Measurements from ENCODE around the gene SLC12A9.
"Not testable (repeated sequence)": the region's sequence is repeated elsewhere in the genome, so short reads cannot be mapped to it uniquely, and the experiment has no call there.

Gene SLC12A9

GRCh38 chr7:100825215-100825671, 27.3 kb upstream of the SLC12A9 start:
- no peak for DNase-seq (ENCODE audit: low read depth, low spot score)

- no peak for DNase-seq (ENCODE audit: low read depth, low spot score)
Measured at GRCh38 chr7:100825751-100826513, 26.6 kb upstream of the SLC12A9 start.

- no peak for DNase-seq (ENCODE audit: low read depth, low spot score)
Measured at GRCh38 chr7:100826514-100827329, 25.8 kb upstream of the SLC12A9 start.

- DNase-seq (ENCODE audit: low read depth, low spot score): peak; percentile 42
Measured at GRCh38 chr7:100827330-100828226, 24.9 kb upstream of the SLC12A9 start, which contains the start of gene EPHB4. TSS of gene EPHB4 (minus strand) at chr7:100827523. CDS start at chr7:100827030, 493 bp downstream.

- DNase-seq (ENCODE audit: low read depth, low spot score): no peak
Measured at GRCh38 chr7:100829150-100829716, 23.3 kb upstream of the SLC12A9 start.

- DNase-seq (ENCODE audit: low read depth, low spot score): no peak
Measured at GRCh38 chr7:100830396-100830795, 22.1 kb upstream of the SLC12A9 start.

GRCh38 chr7:100832281-100832633, 20.3 kb upstream of the SLC12A9 start:
- DNase-seq (ENCODE audit: low read depth, low spot score): no peak

GRCh38 chr7:100835903-100836811, 16.4 kb upstream of the SLC12A9 start:
- no peak for DNase-seq (ENCODE audit: low read depth, low spot score)

- no peak for DNase-seq (ENCODE audit: low read depth, low spot score)
Measured at GRCh38 chr7:100836812-100837098, 15.8 kb upstream of the SLC12A9 start.

- peak; percentile 79 for DNase-seq (ENCODE audit: low read depth, low spot score)
Measured at GRCh38 chr7:100837099-100837836, 15.2 kb upstream of the SLC12A9 start.

- no peak for DNase-seq (ENCODE audit: low read depth, low spot score)
Measured at GRCh38 chr7:100839361-100839760, 13.2 kb upstream of the SLC12A9 start.

GRCh38 chr7:100840470-100841100, 11.9 kb upstream of the SLC12A9 start:
- no peak for DNase-seq (ENCODE audit: low read depth, low spot score)

GRCh38 chr7:100847360-100847759, 5.2 kb upstream of the SLC12A9 start:
- no peak for DNase-seq (ENCODE audit: low read depth, low spot score)

- DNase-seq (ENCODE audit: low read depth, low spot score): no peak
Measured at GRCh38 chr7:100854146-100854895, 1.8 kb downstream of the SLC12A9 start.

GRCh38 chr7:100854899-100855298, 2.4 kb downstream of the SLC12A9 start:
- DNase-seq (ENCODE audit: low read depth, low spot score): not testable (repeated sequence)

- DNase-seq (ENCODE audit: low read depth, low spot score): no peak
Measured at GRCh38 chr7:100855515-100855914, 3.0 kb downstream of the SLC12A9 start.

GRCh38 chr7:100856871-100857282, 4.4 kb downstream of the SLC12A9 start:
- no peak for DNase-seq (ENCODE audit: low read depth, low spot score)

GRCh38 chr7:100859856-100860255, 7.3 kb downstream of the SLC12A9 start:
- no peak for DNase-seq (ENCODE audit: low read depth, low spot score)
